ENCODE data around the gene DSEL. TPM values are rescaled to one million over a fixed set of nuclear protein-coding genes. Genes with fewer than 3 reads are reported as not detected.

DSEL gene
- total RNA-seq, 1 donor from 2014 or later: 16.5 TPM

GRCh38 chr18:67486534-67486933 is 30.0 kb downstream of the DSEL start:
- Histone ChIP-seq H3K9me3 (ENCODE audit: insufficient read depth, low read depth, low read length) (no peaks in the 10 kb centered on the region), H3K27me3 (ENCODE audit: insufficient read depth, low read length) (no peaks in the 10 kb centered on the region), H3K27ac (ENCODE audit: low read depth, low read length) (no peak overlapping the region), H2AFZ (ENCODE audit: low read depth, low read length) (no peak overlapping the region), H3K4me3 (ENCODE audit: insufficient read depth, low read depth, low read length) (no peak overlapping the region), H4K20me1 (ENCODE audit: insufficient read depth, low read length) (no peaks in the 10 kb centered on the region), H3K4me1 (ENCODE audit: insufficient read depth, low read length) (no peaks in the 10 kb centered on the region), H3K4me2 (ENCODE audit: low read length) (no peak overlapping the region), H3K79me2 (ENCODE audit: insufficient read depth, low read length) (no peaks in the 10 kb centered on the region), H3K36me3 (ENCODE audit: insufficient read depth, low read length) (no peaks in the 10 kb centered on the region), H3K9ac (ENCODE audit: low read length) (no peak overlapping the region)
- peaks cover 9% of the 10 kb centered on the region for H3K4me1 Mint-ChIP-seq (ENCODE audit: low read depth, unreplicated experiment)
- DNase-seq (ENCODE audit: low read depth) (no peak), FAIRE-seq (no peak)
- no peak overlapping the region for H3K4me3 Mint-ChIP-seq (ENCODE audit: unreplicated experiment)
- TF ChIP-seq EZH2 (IDR thresholded peaks at IDR 0.05; ENCODE audit: insufficient read depth, low read length) (no peak), CTCF (IDR thresholded peaks at IDR 0.05; ENCODE audit: insufficient read depth, low read depth, low read length) (no peak)
- H3K27ac Mint-ChIP-seq (ENCODE audit: unreplicated experiment): no peak overlapping the region
- no peaks in the 10 kb centered on the region for H3K36me3 Mint-ChIP-seq (ENCODE audit: low read depth, unreplicated experiment)
- H3K27me3 Mint-ChIP-seq (ENCODE audit: low read depth, unreplicated experiment): no peaks in the 10 kb centered on the region
- H3K9me3 Mint-ChIP-seq (ENCODE audit: unreplicated experiment): no peaks in the 10 kb centered on the region

- no peaks in the 10 kb centered on the region for H3K4me1 ChIP-seq (ENCODE audit: insufficient read depth, low read length)
- Mint-ChIP-seq H3K27ac (ENCODE audit: unreplicated experiment) (no peak overlapping the region), H3K4me1 (ENCODE audit: low read depth, unreplicated experiment) (peaks cover 9% of the 10 kb centered on the region), H3K4me3 (ENCODE audit: unreplicated experiment) (no peak overlapping the region), H3K9me3 (ENCODE audit: unreplicated experiment) (no peaks in the 10 kb centered on the region), H3K27me3 (ENCODE audit: low read depth, unreplicated experiment) (no peaks in the 10 kb centered on the region), H3K36me3 (ENCODE audit: low read depth, unreplicated experiment) (no peaks in the 10 kb centered on the region)
- TF ChIP-seq CTCF (IDR thresholded peaks at IDR 0.05; ENCODE audit: insufficient read depth, low read depth, low read length): no peak
- no peaks in the 10 kb centered on the region for H4K20me1 ChIP-seq (ENCODE audit: insufficient read depth, low read length)
- H3K79me2 ChIP-seq (ENCODE audit: insufficient read depth, low read length): no peaks in the 10 kb centered on the region
- H3K4me3 ChIP-seq (ENCODE audit: insufficient read depth, low read depth, low read length): no peak overlapping the region
- H3K4me2 ChIP-seq (ENCODE audit: low read length): no peak overlapping the region
- H3K27me3 ChIP-seq (ENCODE audit: insufficient read depth, low read length): no peaks in the 10 kb centered on the region
- FAIRE-seq (no peak), DNase-seq (ENCODE audit: low read depth) (no peak)
- H3K9me3 ChIP-seq (ENCODE audit: insufficient read depth, low read depth, low read length): no peaks in the 10 kb centered on the region
- H3K36me3 ChIP-seq (ENCODE audit: insufficient read depth, low read length): no peaks in the 10 kb centered on the region
- H3K27ac ChIP-seq (ENCODE audit: low read depth, low read length): no peak overlapping the region
- H2AFZ ChIP-seq (ENCODE audit: low read depth, low read length): no peak overlapping the region
- no peak overlapping the region for H3K9ac ChIP-seq (ENCODE audit: low read length)
Observed at GRCh38 chr18:67485655-67486054, 30.9 kb downstream of the DSEL start.

GRCh38 chr18:67484458-67484857 is 32.1 kb downstream of the DSEL start:
- Mint-ChIP-seq H3K4me1 (ENCODE audit: low read depth, unreplicated experiment) (peaks cover 9% of the 10 kb centered on the region), H3K4me3 (ENCODE audit: unreplicated experiment) (no peak overlapping the region), H3K27ac (ENCODE audit: unreplicated experiment) (no peak overlapping the region), H3K9me3 (ENCODE audit: unreplicated experiment) (no peaks in the 10 kb centered on the region), H3K27me3 (ENCODE audit: low read depth, unreplicated experiment) (no peaks in the 10 kb centered on the region), H3K36me3 (ENCODE audit: low read depth, unreplicated experiment) (no peaks in the 10 kb centered on the region)
- TF ChIP-seq CTCF (IDR thresholded peaks at IDR 0.05; ENCODE audit: insufficient read depth, low read depth, low read length): no peak
- TF ChIP-seq EZH2 (IDR thresholded peaks at IDR 0.05; ENCODE audit: insufficient read depth, low read length): no peak
- no peak overlapping the region for H3K4me2 ChIP-seq (ENCODE audit: low read length)
- DNase-seq (ENCODE audit: low read depth) (no peak), FAIRE-seq (no peak)
- no peaks in the 10 kb centered on the region for H3K36me3 ChIP-seq (ENCODE audit: insufficient read depth, low read length)
- H3K27me3 ChIP-seq (ENCODE audit: insufficient read depth, low read length): no peaks in the 10 kb centered on the region
- H3K4me3 ChIP-seq (ENCODE audit: insufficient read depth, low read depth, low read length): no peak overlapping the region
- no peak overlapping the region for H3K9ac ChIP-seq (ENCODE audit: low read length)
- no peaks in the 10 kb centered on the region for H3K4me1 ChIP-seq (ENCODE audit: insufficient read depth, low read length)
- no peaks in the 10 kb centered on the region for H3K79me2 ChIP-seq (ENCODE audit: insufficient read depth, low read length)
- H3K9me3 ChIP-seq (ENCODE audit: insufficient read depth, low read depth, low read length): no peaks in the 10 kb centered on the region
- H4K20me1 ChIP-seq (ENCODE audit: insufficient read depth, low read length): no peaks in the 10 kb centered on the region
- H2AFZ ChIP-seq (ENCODE audit: low read depth, low read length): no peak overlapping the region
- H3K27ac ChIP-seq (ENCODE audit: low read depth, low read length): no peak overlapping the region
